Measurements from ENCODE around the gene CFAP100.

Gene CFAP100

DNA sequence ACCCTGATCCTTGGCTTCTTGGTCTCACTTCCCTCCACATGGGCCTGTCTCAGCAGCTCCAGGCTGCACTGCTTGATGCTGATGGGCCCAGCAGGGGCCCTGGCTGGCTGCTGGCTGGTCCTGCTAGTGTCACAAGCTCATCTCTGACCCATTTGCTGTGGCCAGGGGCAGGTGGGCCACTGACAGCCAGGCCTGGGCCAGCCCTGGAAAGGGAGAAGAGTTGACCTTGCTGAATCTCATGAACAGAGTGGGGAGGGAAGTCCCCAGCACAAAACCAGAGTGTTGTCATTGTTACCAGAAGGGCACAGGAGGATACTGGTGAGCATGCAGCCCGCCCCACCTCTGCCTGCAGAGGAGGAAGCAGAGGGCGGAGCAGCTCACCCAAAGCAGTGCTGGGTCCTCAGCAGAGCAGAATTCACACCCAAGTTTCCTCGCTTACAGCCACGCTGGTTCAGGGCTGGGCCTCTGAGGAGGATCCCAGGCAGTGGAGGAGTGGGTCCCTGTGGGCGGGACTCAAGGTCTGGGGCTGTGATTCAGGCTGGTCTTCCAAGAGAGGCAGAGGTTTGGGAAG is 29.9 kb upstream of the CFAP100 start:
- CTCF ChIA-PET: no interaction called here
- H3K9me3 ChIP-seq (ENCODE audit: control insufficient read depth, insufficient read depth, low read depth, low read length): no peaks in the 10 kb centered on the region
- TF ChIP-seq ZNF112 (tag by site-specific recombination; IDR thresholded peaks at IDR 0.05) (no peak), ZNF37A (tag by site-specific recombination; IDR thresholded peaks at IDR 0.05) (no peak), ZNF521 (tag by site-specific recombination; IDR thresholded peaks at IDR 0.05) (no peak), EGR2 (tag by site-specific recombination; IDR thresholded peaks at IDR 0.05; ENCODE audit: low read depth) (peak; percentile 4; the same call in 1 of the 2 replicates), ZIC2 (tag by site-specific recombination; IDR thresholded peaks at IDR 0.05) (peak; percentile 74), ZNF830 (tag by site-specific recombination; IDR thresholded peaks at IDR 0.05; ENCODE audit: low read depth) (no peak)
- no peaks in the 10 kb centered on the region for H3K36me3 ChIP-seq (ENCODE audit: control insufficient read depth in 2 of 2, insufficient read depth in 1 of 2, low read length in 2 of 2)
- H3K4me3 ChIP-seq (ENCODE audit: low read depth, low read length): no peak overlapping the region
- no peaks in the 10 kb centered on the region for H3K4me1 ChIP-seq (ENCODE audit: control insufficient read depth, insufficient read depth, low read length)
- no peak overlapping the region for H3K27ac ChIP-seq (ENCODE audit: extremely low read depth, low read depth, low read length)
- POLR2A ChIA-PET: interaction anchor here (1.2 kb wide), 1 partner anchor 15 kb away, joined by 3 read pairs; no protein-coding TSS in a partner anchor

DNA sequence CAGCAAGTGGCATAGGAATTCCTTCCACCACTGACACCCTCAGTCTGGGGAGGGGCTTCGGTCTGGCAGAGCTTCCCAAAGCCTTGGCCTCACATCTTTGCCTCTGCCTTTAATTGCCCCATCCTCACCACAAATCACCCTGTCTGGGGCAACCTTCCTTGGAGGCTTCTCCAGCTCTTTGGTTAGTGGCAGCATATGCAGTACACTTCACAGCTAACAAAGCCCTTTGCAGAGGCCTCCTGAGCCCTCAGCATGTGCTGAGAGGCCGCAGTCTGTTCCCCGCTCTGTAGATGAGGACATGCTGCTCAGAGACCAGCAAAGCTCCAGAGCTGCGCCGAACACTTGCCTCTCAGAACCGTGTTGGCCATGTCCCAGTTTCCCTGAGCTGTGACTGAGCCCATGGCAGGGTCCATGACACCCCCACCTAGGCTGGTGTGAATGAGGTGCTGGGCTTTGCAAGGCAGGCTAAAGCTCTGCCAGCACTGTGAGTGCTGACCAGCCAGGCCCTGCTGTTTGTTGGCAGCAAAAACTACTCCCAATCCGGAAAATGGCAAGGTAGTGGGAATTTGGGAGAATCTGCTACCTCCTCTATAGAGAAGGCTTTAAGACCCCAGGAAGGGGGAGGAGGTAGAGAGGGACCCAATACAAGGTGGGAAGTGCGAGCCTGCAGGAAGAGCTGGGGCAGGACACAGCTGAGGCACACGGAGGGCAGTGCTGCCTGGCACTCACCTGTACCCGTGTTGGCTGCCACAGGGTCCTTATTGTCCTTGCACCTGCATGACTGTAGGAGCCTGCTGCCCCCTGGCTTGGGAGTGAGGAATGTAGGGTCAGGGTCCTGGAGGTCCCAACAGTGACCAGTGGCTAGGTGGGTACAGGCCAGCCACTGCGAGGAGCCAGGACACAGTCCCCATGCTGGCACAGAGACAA is 29.1 kb upstream of the CFAP100 start:
- no peak for TF ChIP-seq ZNF140 (tag by site-specific recombination; IDR thresholded peaks at IDR 0.05)
- TF ChIP-seq ZNF664 (tag by site-specific recombination; IDR thresholded peaks at IDR 0.05): no peak
- POLR2A ChIA-PET: interaction anchor here (1.2 kb wide), 1 partner anchor 15 kb away, joined by 3 read pairs; no protein-coding TSS in a partner anchor
- CTCF ChIA-PET: interaction anchor here (0.7 kb wide), 1 partner anchor 930 kb away, joined by 3 read pairs; no protein-coding TSS in a partner anchor
- Histone ChIP-seq H3K36me3 (ENCODE audit: control insufficient read depth in 2 of 2, insufficient read depth in 1 of 2, low read length in 2 of 2) (no peaks in the 10 kb centered on the region), H3K4me3 (ENCODE audit: low read depth, low read length) (no peak overlapping the region), H3K4me1 (ENCODE audit: control insufficient read depth, insufficient read depth, low read length) (no peaks in the 10 kb centered on the region), H3K27ac (ENCODE audit: extremely low read depth, low read depth, low read length) (no peak overlapping the region), H3K9me3 (ENCODE audit: control insufficient read depth, insufficient read depth, low read depth, low read length) (no peaks in the 10 kb centered on the region)

DNA sequence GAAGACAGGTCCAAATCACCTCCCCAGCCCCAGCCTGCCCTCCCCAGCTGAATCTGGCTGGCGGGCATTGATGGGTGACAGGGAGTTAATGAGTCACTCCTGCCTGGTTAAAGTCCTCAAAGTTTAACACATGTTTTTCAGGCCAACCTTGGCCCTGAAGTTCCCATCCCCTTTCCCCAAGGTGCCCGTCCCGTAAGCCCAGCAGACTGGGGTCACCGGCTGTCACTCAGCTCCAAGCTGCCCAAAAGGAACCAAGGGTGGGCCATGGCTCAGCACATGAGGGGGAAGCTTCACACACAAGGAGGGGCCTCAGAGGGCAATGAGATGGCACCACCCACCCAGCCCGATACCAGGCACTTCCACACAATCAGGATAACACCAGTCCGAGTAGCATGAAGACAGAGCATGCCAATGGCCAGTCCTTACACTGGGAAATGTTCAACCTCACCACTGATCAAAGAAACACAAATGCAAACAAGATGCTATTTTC is 27.3 kb upstream of the CFAP100 start:
- TF ChIP-seq ZBTB21 (tag by site-specific recombination; IDR thresholded peaks at IDR 0.05) (no peak), YY2 (tag by site-specific recombination; IDR thresholded peaks at IDR 0.05) (no peak), ZNF10 (tag by site-specific recombination; IDR thresholded peaks at IDR 0.05) (peak; percentile 40; the same call in 1 of the 2 replicates)
- TF ChIP-seq, protein P1, sequence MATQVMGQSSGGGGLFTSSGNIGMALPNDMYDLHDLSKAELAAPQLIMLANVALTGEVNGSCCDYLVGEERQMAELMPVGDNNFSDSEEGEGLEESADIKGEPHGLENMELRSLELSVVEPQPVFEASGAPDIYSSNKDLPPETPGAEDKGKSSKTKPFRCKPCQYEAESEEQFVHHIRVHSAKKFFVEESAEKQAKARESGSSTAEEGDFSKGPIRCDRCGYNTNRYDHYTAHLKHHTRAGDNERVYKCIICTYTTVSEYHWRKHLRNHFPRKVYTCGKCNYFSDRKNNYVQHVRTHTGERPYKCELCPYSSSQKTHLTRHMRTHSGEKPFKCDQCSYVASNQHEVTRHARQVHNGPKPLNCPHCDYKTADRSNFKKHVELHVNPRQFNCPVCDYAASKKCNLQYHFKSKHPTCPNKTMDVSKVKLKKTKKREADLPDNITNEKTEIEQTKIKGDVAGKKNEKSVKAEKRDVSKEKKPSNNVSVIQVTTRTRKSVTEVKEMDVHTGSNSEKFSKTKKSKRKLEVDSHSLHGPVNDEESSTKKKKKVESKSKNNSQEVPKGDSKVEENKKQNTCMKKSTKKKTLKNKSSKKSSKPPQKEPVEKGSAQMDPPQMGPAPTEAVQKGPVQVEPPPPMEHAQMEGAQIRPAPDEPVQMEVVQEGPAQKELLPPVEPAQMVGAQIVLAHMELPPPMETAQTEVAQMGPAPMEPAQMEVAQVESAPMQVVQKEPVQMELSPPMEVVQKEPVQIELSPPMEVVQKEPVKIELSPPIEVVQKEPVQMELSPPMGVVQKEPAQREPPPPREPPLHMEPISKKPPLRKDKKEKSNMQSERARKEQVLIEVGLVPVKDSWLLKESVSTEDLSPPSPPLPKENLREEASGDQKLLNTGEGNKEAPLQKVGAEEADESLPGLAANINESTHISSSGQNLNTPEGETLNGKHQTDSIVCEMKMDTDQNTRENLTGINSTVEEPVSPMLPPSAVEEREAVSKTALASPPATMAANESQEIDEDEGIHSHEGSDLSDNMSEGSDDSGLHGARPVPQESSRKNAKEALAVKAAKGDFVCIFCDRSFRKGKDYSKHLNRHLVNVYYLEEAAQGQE (tag by site-specific recombination; IDR thresholded peaks at IDR 0.05): no peak
- ChIA-PET CTCF (no interaction called here), POLR2A (no interaction called here)
- H3K36me3 ChIP-seq (ENCODE audit: control insufficient read depth in 2 of 2, insufficient read depth in 1 of 2, low read length in 2 of 2): no peaks in the 10 kb centered on the region
- H3K4me3 ChIP-seq (ENCODE audit: low read depth, low read length): no peak overlapping the region
- H3K4me1 ChIP-seq (ENCODE audit: control insufficient read depth, insufficient read depth, low read length): no peaks in the 10 kb centered on the region
- H3K9me3 ChIP-seq (ENCODE audit: control insufficient read depth, insufficient read depth, low read depth, low read length): no peaks in the 10 kb centered on the region
- H3K27ac ChIP-seq (ENCODE audit: extremely low read depth, low read depth, low read length): no peak overlapping the region

DNA sequence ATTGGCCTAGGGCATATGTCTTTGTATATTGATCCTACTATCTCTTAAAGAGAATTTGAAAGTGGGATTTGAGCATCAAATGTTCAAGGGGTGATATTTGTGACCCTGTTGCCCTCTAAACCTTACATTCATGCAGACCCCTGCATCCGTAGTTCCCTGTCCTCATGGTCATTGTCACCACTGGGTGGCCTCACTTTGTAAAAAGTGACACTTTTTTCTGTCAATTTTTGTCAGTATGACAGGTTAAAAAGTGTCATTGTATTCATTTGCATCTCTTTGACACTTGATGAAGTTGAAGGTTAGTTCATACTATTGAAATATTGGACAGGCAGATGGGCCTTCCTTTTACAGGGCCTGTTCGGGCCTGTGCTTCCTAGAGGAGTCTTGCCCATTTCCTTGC is 25.2 kb upstream of the CFAP100 start:
- no peak overlapping the region for H3K4me3 ChIP-seq (ENCODE audit: low read depth, low read length)
- no peaks in the 10 kb centered on the region for H3K9me3 ChIP-seq (ENCODE audit: control insufficient read depth, insufficient read depth, low read depth, low read length)
- H3K36me3 ChIP-seq (ENCODE audit: control insufficient read depth in 2 of 2, insufficient read depth in 1 of 2, low read length in 2 of 2): no peaks in the 10 kb centered on the region
- ChIA-PET POLR2A (no interaction called here), CTCF (no interaction called here)
- no peak overlapping the region for H3K27ac ChIP-seq (ENCODE audit: extremely low read depth, low read depth, low read length)
- no peaks in the 10 kb centered on the region for H3K4me1 ChIP-seq (ENCODE audit: control insufficient read depth, insufficient read depth, low read length)
- TF ChIP-seq MEIS1 (CRISPR knock-in tag; IDR thresholded peaks at IDR 0.05; ENCODE audit: borderline replicate concordance) (no peak), ZNF423 (tag by site-specific recombination; IDR thresholded peaks at IDR 0.05) (no peak), ZNF121 (tag by site-specific recombination; IDR thresholded peaks at IDR 0.05) (no peak), ZNF184 (tag by site-specific recombination; IDR thresholded peaks at IDR 0.05) (no peak), ZNF426 (tag by site-specific recombination; IDR thresholded peaks at IDR 0.05) (no peak), ZBTB8A (tag by site-specific recombination; IDR thresholded peaks at IDR 0.05) (no peak), ZNF223 (tag by site-specific recombination; IDR thresholded peaks at IDR 0.05) (no peak)
- TF ChIP-seq, protein P2, sequence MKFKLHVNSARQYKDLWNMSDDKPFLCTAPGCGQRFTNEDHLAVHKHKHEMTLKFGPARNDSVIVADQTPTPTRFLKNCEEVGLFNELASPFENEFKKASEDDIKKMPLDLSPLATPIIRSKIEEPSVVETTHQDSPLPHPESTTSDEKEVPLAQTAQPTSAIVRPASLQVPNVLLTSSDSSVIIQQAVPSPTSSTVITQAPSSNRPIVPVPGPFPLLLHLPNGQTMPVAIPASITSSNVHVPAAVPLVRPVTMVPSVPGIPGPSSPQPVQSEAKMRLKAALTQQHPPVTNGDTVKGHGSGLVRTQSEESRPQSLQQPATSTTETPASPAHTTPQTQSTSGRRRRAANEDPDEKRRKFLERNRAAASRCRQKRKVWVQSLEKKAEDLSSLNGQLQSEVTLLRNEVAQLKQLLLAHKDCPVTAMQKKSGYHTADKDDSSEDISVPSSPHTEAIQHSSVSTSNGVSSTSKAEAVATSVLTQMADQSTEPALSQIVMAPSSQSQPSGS (tag by site-specific recombination; IDR thresholded peaks at IDR 0.05; ENCODE audit: low read depth): no peak
- TF ChIP-seq, protein P3, sequence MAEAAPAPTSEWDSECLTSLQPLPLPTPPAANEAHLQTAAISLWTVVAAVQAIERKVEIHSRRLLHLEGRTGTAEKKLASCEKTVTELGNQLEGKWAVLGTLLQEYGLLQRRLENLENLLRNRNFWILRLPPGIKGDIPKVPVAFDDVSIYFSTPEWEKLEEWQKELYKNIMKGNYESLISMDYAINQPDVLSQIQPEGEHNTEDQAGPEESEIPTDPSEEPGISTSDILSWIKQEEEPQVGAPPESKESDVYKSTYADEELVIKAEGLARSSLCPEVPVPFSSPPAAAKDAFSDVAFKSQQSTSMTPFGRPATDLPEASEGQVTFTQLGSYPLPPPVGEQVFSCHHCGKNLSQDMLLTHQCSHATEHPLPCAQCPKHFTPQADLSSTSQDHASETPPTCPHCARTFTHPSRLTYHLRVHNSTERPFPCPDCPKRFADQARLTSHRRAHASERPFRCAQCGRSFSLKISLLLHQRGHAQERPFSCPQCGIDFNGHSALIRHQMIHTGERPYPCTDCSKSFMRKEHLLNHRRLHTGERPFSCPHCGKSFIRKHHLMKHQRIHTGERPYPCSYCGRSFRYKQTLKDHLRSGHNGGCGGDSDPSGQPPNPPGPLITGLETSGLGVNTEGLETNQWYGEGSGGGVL (tag by site-specific recombination; IDR thresholded peaks at IDR 0.05): no peak
